Measurements from ENCODE around the gene RBM8A. TPM values are rescaled to one million over a fixed set of nuclear protein-coding genes. Genes with fewer than 3 reads are reported as not detected.
A peak's percentile ranks its signal among the peaks of the same experiment; 100 is the strongest.
"Not testable (repeated sequence)": the region's sequence is repeated elsewhere in the genome, so short reads cannot be mapped to it uniquely, and the experiment has no call there.

RBM8A gene
- polyA plus RNA-seq, 3 donors = 45.6 to 132 (median 102) TPM

DNA sequence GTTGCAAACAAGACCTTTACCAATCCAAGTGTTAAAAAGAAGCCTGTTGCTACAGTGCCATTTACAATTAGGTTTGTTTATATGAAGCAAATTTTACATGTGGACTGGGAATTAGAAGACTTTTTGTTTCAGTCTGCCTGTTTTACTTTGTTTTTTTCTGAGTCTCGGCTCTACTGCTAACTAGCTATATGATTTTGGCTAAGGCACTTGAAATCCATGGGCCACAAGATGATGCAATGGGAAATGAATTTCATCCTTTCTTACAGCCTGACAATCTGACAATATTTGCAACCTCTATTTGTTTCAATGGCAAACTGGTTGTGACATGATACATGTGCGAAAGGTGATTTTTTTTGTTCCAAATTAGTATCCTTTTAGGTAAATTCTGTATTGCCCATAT is 5.0 kb downstream of the RBM8A start:
- no peak overlapping the region for H3K27ac ChIP-seq (ENCODE audit: low read depth, low read length)
- 52 to 83% (median 53%) methylated on average over 2 of the region's 2 CpGs for WGBS, 3 donors

- H3K27ac ChIP-seq (ENCODE audit: low read depth, low read length) = not testable (repeated sequence)
- 88 to 92% (median 91%) methylated on average over 2 of the region's 4 CpGs for WGBS, 3 donors
Observed at GRCh38 chr1:145920297-145920696, 7.0 kb downstream of the RBM8A start.

DNA sequence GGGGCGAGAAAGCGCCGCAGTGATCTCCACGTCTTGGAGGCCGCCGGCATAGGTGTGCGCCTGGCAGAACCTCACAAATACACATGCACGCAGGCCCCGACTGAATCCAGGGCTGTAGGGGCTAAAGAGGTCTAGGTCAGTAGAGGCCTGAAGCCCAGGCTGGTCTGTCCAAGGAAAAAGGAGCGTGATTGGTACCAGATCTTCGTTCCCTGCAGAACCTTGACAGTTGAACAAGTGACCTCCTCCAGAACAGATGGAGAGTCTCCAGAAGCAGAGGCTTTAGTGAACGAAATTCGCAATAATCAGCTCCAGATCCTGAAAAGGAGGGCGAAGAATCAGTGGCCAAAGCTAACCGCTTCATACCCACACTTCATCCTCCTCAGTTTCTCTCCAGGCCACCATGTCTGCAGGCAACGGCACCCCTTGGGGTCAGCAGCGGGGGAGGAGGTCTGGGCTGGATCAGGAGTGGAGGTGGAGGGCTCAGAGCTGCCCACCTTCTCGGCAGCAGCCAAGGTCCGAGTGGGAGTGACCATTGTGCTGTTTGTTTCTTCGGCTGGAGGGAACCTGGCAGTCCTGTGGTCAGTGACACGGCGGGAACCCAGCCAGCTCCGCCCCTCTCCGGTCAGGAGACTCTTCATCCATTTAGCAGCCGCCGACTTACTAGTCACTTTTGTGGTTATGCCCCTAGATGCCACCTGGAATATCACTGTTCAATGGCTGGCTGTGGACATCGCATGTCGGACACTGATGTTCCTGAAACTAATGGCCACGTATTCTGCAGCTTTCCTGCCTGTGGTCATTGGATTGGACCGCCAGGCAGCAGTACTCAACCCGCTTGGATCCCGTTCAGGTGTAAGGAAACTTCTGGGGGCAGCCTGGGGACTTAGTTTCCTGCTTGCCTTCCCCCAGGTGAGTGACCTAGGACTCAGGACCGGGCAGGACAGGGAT is 8.0 kb downstream of the RBM8A start:
- WGBS, 3 donors = 2 to 7% (median 4%) methylated on average over 33 of the region's 33 CpGs
- no peak overlapping the region for H3K27ac ChIP-seq (ENCODE audit: low read depth, low read length)

- 0 to 1% (median 0%) methylated on average over 50 to 51 of the region's 51 CpGs for WGBS, 3 donors
- peak within 1 kb of the TSS; percentile 23 for H3K27ac ChIP-seq (ENCODE audit: low read depth, low read length)
Observed at GRCh38 chr1:145918144-145918991, 8.9 kb downstream of the RBM8A start, which contains the start of gene PEX11B. TSS of gene PEX11B (minus strand) at chr1:145918717. CDS start at chr1:145918688, 29 bp downstream.

GRCh38 chr1:145917595-145917994 is 9.7 kb downstream of the RBM8A start:
- H3K27ac ChIP-seq (ENCODE audit: low read depth, low read length) = no peak overlapping the region
- 69 to 86% (median 76%) methylated on average over 5 of the region's 5 CpGs for WGBS, 3 donors

- 66 to 86% (median 84%) methylated on average over 5 of the region's 5 CpGs for WGBS, 3 donors
- no peak overlapping the region for H3K27ac ChIP-seq (ENCODE audit: low read depth, low read length)
Observed at GRCh38 chr1:145916745-145917144, 10.5 kb downstream of the RBM8A start.

DNA sequence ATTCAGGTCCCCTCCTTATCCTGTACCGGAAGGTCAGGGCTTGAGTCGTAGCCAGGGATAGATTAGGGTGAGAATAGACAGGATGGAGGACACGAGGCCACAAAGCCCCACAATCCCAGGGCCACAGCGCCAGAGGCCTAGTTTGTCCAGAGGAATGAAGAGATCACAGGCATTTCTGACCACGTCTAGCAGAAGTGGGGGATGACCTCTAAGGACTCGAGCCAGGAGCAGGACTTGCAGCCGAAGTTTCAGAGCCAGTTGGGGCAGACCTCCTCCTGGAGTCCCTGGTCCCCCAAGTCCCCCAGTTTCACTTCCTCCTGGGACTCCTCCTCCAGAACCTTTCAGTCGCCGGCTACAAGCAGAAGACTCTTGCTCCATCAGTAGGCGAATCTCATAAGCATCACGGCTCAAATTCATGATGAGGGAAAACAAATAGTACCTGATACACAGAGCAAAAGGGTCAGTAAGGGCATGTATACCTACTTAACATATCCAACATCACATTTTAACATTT is 15.1 kb downstream of the RBM8A start:
- WGBS, 3 donors = 72 to 79% (median 74%) methylated on average over 11 of the region's 11 CpGs
- no peak overlapping the region for H3K27ac ChIP-seq (ENCODE audit: low read depth, low read length)

GRCh38 chr1:145908653-145909052 is 18.6 kb downstream of the RBM8A start:
- no peak overlapping the region for H3K27ac ChIP-seq (ENCODE audit: low read depth, low read length)

GRCh38 chr1:145906954-145907753 is 20.1 kb downstream of the RBM8A start:
- H3K27ac ChIP-seq (ENCODE audit: low read depth, low read length) = no peak overlapping the region
- 69 to 83% (median 74%) methylated on average over 9 to 10 of the region's 10 CpGs for WGBS, 3 donors

More at GRCh38 chr1:145908653-145909052, 18.6 kb downstream of the RBM8A start:
- WGBS, 3 donors = 54 to 67% (median 67%) methylated on average over 1 of the region's 1 CpG

DNA sequence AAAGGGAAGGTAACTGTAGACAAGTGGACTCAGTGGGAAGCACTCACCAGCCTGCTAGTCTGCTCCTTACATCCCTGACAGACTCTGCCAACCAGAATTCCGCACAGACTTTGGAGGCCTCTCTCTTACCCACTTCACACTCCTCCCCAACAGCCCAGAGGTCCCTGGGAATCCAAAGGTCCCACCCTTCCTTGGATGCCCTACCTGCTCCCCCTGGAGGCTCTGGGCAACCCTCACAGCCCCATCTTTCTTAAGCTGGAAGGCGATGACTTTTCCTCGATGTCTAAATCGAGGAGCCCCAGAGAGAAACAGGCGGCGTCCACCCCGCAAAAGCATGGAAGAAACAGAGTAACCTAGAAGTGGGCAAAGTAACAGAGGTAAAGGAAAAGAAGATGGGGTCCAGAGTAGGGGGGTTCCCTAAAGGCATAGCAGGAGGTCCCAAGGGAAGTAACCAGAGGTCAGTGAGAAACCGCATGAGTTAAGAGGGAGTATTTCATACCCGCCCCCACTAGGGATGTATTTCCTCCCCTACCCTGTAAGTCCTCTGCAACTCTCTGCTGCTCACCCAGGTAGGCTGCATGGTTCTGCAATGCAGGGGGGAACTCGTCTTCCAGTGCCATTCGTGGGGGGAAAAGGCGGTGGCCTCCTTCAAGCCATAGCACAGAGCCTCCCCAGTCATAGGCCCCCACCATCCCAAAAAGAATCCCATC is 25.8 kb downstream of the RBM8A start:
- 84 to 92% (median 89%) methylated on average over 12 of the region's 12 CpGs for WGBS, 3 donors
- H3K27ac ChIP-seq (ENCODE audit: low read depth, low read length) = no peak overlapping the region

- H3K27ac ChIP-seq (ENCODE audit: low read depth, low read length) = no peak overlapping the region
- 81 to 90% (median 88%) methylated on average over 5 of the region's 5 CpGs for WGBS, 3 donors
Observed at GRCh38 chr1:145898756-145899155, 28.5 kb downstream of the RBM8A start.

DNA sequence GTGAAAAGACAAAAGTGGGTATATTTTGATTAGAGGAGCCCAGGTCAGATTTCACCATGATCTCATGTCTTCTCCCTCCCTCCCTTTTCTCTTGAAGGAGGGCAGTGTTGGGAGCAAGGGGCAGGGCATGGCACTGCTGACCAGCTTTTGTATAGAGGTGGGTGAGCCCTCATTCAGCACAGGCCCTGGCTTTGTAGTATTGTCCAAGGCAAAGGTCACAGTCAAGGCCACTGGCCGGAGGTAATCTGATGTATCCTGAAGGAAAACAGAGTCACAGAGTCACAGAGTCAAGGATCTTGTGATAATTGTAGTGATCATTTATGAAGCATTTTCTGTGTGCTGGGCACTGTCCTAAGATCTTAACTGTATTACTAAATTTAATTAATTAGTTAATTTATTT is 29.3 kb downstream of the RBM8A start:
- 62 to 91% (median 89%) methylated on average over 1 of the region's 1 CpG for WGBS, 3 donors
- no peak overlapping the region for H3K27ac ChIP-seq (ENCODE audit: low read depth, low read length)

DNA sequence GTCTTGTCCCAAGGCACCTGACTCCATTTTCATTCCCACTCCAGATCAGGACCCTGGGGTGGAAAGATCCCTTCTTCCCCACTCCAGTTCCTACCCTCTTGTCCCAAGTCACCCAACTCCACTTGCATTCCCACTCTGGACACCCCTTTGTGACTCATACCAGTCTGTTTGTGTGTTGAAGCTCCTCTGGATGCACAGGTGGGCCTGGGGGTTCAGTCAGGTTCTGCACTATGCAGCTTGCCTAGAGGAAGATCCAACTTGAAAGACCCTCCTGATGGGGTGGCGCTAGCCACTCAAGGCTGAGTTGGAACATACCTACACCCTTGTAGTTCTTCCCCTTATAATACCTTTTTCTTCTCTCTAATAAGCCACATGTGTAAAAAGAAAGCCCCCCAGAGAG is 31.8 kb downstream of the RBM8A start:
- WGBS, 3 donors = 95 to 100% (median 97%) methylated on average over 1 of the region's 1 CpG
- H3K27ac ChIP-seq (ENCODE audit: low read depth, low read length) = no peak overlapping the region

- 87 to 92% (median 88%) methylated on average over 7 of the region's 7 CpGs for WGBS, 3 donors
- no peak overlapping the region for H3K27ac ChIP-seq (ENCODE audit: low read depth, low read length)
Observed at GRCh38 chr1:145893306-145894055, 33.8 kb downstream of the RBM8A start.

DNA sequence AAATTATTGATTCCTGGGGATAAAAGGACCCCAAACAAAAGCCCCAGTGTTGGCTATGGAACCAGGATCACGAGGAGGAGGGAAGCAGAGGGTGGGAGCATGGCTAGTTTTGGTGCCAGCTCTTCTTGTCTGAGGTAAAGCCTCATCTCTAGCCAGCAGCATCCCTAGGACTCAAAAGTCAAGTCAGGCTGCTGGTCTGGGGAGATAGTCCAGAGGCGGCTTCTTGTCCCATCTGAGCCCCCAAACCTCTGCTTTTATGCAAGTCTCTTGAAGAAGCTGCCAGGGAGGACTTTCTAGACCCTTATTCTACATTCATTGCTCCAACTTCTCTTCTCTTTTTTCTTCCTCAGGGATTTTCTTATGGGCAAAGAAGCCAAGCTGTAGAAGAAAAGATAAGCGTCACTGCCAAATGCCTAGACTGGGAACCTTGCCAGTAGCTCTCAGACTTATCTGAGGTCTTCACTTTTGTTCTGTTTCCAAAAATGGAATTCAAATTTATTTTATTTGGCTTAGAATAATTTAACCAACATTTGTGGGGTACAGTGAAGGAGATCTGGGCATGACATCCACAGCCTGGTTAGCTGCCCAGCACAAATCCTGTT is 34.7 kb downstream of the RBM8A start:
- H3K27ac ChIP-seq (ENCODE audit: low read depth, low read length) = peak overlapping the region; percentile 71
- WGBS, 3 donors = 36 to 53% (median 44%) methylated on average over 3 of the region's 3 CpGs

Data from adipose tissue (tissue), 3 donors.